ENCODE measurements around the gene GAS7. TPM values are rescaled to one million over a fixed set of nuclear protein-coding genes. Genes with fewer than 3 reads are reported as not detected.

GAS7 gene
- total RNA-seq, 1 experiment from 2014 or later: 6.0 TPM

DNA sequence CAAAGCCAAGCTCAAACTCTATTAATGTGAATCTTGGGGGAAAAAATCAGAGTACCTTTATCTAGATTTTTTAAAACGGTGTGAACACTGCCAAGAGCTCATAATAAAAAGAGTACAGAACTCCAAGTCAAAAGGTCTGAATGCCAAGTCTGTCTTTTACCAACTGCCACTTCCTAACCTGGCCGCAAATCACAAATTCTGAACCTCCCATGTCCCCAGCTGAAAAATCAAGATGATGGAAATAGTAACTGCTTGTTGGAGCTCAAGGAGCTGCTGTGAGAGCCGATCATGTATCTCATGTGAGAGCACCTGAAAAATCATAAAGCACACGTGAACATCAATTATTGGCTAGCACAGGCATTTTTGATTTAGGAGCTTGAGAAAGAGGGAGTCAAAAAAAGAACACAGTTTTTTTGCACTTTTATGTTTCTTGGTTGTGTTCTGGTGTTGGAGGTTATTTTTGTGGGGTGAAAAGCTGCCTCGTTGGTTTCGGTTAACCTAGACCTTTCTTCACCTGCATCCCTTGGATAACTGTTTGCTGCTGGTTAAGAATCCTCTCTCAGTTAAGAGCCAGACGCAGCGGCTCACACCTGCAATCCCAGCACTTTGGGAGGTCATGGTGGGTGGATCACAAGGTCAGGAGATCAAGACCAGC is 50.5 kb downstream of the GAS7 start:
- Mint-ChIP-seq H3K27ac (peak overlapping the region in 2 of 3 experiments; percentile 16 to 46; a peak in 2 of 7 replicates), H3K4me3 (no peak overlapping the region), H3K27me3 (ENCODE audit: low read depth) (no peaks in the 10 kb centered on the region), H3K4me1 (peaks cover 0 to 3% of the 10 kb centered on the region in 2 experiments; a peak in 2 of 4 replicates), H3K9me3 (no peaks in the 10 kb centered on the region), H3K36me3 (ENCODE audit: insufficient read depth in 1 of 3, low read depth in 3 of 3) (no peaks in the 10 kb centered on the region; a peak in 1 of 7 replicates)
- Histone ChIP-seq H3K14ac (ENCODE audit: insufficient read depth, low read length) (no peak overlapping the region), H3K9me3 (ENCODE audit: control insufficient read depth, low read depth, low read length) (no peaks in the 10 kb centered on the region), H3K23ac (ENCODE audit: insufficient read length, low read depth, low read length) (no peak overlapping the region), H3K9ac (ENCODE audit: extremely low read depth, insufficient read length, low read length) (no peak overlapping the region), H4K8ac (replicated peaks; ENCODE audit: insufficient read length, low read depth, low read length) (no peak overlapping the region), H2BK5ac (ENCODE audit: insufficient read length, low read length) (no peak overlapping the region), H4K5ac (ENCODE audit: insufficient read length, low read depth, low read length) (no peak overlapping the region), H3K23me2 (ENCODE audit: insufficient read length, low read depth, low read length, poor library complexity, severe bottlenecking) (no peaks in the 10 kb centered on the region), H3K18ac (ENCODE audit: insufficient read length, low read depth, low read length) (no peak overlapping the region), H3K56ac (ENCODE audit: insufficient read length, low read depth, low read length) (no peak overlapping the region), H3K4ac (ENCODE audit: low read depth, low read length) (no peak overlapping the region), H2AK5ac (ENCODE audit: insufficient read length, low read length) (no peak overlapping the region), H2AFZ (ENCODE audit: low read length) (no peak overlapping the region), H3K4me1 (ENCODE audit: insufficient read depth, low read length) (no peaks in the 10 kb centered on the region), H4K91ac (ENCODE audit: insufficient read length, low read depth, low read length) (no peak overlapping the region), H2BK12ac (ENCODE audit: insufficient read length, low read depth, low read length) (no peak overlapping the region), H2BK120ac (ENCODE audit: low read depth, low read length, poor library complexity, severe bottlenecking) (no peak overlapping the region), H2BK15ac (ENCODE audit: low read depth, low read length) (no peak overlapping the region), H3T11ph (ENCODE audit: low read length) (no peak overlapping the region), H3K79me1 (ENCODE audit: insufficient read depth, low read depth, low read length, poor library complexity, severe bottlenecking) (no peaks in the 10 kb centered on the region), H4K20me1 (ENCODE audit: control insufficient read depth, insufficient read depth, insufficient read length) (no peaks in the 10 kb centered on the region), H3K27ac (ENCODE audit: insufficient read length, low read depth, low read length) (no peak overlapping the region), H3K4me2 (ENCODE audit: insufficient read depth, insufficient read length, low read length) (no peak overlapping the region), H3K27me3 (ENCODE audit: insufficient read depth, low read length) (no peaks in the 10 kb centered on the region), H2BK20ac (ENCODE audit: low read depth, low read length, poor library complexity, severe bottlenecking) (no peak overlapping the region), H3K79me2 (ENCODE audit: insufficient read depth, low read length) (no peaks in the 10 kb centered on the region)
- TF ChIP-seq, protein P1, sequence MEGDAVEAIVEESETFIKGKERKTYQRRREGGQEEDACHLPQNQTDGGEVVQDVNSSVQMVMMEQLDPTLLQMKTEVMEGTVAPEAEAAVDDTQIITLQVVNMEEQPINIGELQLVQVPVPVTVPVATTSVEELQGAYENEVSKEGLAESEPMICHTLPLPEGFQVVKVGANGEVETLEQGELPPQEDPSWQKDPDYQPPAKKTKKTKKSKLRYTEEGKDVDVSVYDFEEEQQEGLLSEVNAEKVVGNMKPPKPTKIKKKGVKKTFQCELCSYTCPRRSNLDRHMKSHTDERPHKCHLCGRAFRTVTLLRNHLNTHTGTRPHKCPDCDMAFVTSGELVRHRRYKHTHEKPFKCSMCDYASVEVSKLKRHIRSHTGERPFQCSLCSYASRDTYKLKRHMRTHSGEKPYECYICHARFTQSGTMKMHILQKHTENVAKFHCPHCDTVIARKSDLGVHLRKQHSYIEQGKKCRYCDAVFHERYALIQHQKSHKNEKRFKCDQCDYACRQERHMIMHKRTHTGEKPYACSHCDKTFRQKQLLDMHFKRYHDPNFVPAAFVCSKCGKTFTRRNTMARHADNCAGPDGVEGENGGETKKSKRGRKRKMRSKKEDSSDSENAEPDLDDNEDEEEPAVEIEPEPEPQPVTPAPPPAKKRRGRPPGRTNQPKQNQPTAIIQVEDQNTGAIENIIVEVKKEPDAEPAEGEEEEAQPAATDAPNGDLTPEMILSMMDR (conservative IDR thresholded peaks at IDR 0.05): no peak
- DNase-seq: no peak
- no CpG with 5 or more reads among the region's 8 CpGs for WGBS (ENCODE audit: extremely low coverage, insufficient read length, low lambda C conversion rate)
